HG03439 (cell line): ENCODE measurements around the gene ATP6V0B.

ENCODE experiments used
- ATAC-seq: cut with Tn5 transposase; IDR thresholded peaks from one replicate; pipeline ENCODE4 v1.9.1; 2021; ENCODE audit warnings: mild to moderate bottlenecking, moderate library complexity; ENCODE audit not compliant: unreplicated experiment

ATP6V0B gene

GRCh38 chr1:43999455-43999854, 24.7 kb downstream of the ATP6V0B start:
- ATAC-seq = no peak

DNA sequence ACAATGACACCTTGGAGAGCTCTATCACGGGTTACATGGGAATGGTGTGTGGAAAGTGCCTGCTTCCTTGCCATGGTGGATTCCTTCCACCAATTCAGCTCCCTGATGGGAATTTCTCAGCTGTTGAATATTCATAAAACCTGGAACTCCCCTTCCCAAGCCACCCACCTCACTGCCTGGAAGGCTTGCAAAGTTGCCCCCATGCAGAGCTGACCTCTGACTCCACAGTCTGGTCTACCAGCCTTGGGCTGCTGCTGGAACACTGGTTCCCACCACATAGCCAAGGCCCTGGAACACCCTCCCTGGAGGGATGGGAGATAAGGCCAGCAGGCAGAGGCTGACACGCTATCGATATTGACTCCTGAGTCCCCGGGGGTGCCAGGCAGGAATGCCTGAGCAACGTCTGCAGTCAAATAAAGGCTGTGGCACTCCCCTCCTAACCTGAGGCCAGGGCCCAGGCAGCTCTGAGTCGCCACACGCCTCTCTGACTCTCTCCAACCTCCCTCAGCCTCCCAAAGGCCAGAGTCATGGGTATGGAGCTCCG, 25.4 kb downstream of the ATP6V0B start:
- ATAC-seq = no peak

GRCh38 chr1:44002165-44002564, 27.4 kb downstream of the ATP6V0B start:
- ATAC-seq = no peak

- no peak for ATAC-seq
These were observed 27.9 kb downstream of the ATP6V0B start for GRCh38 chr1:44002606-44003157.

DNA sequence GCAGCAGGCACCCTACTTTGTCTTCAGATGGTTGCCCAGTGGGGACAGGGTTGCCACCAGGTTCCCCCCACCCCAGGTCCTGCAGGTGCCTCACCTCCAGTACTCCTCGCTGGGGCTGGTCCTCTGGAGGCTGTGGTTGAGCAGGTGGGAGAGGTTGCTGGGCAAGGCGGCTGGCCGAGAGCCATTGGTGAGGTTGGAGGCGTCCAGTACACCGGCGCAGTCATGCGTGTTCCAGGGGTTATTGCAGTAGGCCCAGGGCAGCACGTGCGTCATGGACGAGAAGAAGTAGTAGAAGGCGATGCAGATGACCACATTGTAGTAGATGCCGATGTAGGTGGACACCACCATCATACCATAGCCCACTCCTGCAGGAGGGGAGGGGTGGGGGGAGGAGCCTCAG, 33.5 kb downstream of the ATP6V0B start:
- no peak for ATAC-seq

GRCh38 chr1:44010935-44011471, 36.2 kb downstream of the ATP6V0B start:
- ATAC-seq = no peak

GRCh38 chr1:44012404-44012803, 37.6 kb downstream of the ATP6V0B start:
- no peak for ATAC-seq

GRCh38 chr1:44012941-44013609, 38.3 kb downstream of the ATP6V0B start:
- ATAC-seq = no peak

GRCh38 chr1:44013949-44014348, 39.2 kb downstream of the ATP6V0B start:
- ATAC-seq = no peak

GRCh38 chr1:44014365-44015104, 39.8 kb downstream of the ATP6V0B start:
- ATAC-seq = no peak

- no peak for ATAC-seq
These were observed 40.4 kb downstream of the ATP6V0B start for GRCh38 chr1:44015206-44015605.

DNA sequence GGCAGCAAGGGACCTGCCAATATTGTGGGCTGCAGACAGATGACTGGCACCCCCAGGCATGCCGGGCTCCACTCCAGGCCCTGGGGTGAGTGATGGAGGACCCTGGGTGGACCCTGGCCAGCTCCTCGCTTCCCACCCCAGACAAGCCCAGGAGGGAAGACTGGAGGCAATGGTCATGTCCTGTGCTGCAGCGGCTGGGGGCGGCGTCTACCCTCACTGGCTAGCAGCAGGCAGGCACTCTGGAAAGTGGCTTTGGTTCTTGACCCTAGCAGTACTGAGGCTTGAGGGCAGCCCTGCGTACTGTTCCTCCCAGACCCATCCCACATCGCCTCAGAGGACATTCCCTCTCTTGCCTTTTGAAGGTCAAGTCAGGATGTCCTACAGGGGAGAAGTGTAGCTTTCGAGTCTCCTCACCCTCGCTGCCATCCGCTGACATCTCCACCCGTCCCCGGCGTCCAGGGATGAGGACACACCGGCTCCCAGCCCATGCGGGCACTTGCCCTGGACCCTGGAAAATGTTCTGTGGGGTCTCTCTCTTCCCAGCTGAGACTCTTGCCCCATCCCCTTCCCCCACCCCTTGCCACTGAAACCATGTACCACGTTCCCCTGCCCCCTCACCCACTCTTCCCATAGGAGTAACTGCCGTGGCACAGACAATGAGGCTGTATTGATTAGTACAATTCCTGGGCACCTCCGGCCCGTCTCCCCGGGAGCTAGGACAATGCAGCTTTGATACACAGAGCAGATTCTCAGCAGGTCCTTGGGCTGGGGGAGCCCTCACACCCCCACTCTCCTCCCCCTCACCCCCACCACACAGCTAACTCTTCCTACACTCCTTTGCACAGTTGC, 41.5 kb downstream of the ATP6V0B start:
- ATAC-seq = no peak

DNA sequence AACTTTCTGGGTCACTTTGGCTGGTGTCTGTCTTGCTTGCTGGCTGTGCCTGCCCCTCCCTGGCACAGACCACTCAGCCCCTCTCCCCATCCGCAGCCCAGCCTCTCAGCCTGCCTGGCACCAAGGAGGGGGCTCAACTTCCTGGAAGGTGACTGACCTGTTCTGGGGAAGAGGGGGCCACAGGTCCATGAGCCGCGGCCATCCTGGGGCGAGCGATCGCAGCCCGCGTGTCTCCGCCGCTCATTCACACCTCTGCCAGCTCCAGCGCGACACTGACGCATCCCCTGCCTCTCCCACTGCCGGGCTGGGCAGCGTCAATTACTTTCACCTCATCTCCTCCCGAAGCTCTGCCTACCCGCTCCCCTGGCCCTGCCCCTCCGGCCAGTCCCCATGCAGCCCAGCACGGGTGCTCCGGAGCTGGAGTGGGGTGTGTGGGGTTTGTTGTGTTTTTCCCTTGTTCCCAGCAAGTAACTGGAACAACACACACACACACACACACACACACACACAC, 42.2 kb downstream of the ATP6V0B start:
- ATAC-seq = no peak

GRCh38 chr1:44019466-44019948, 44.7 kb downstream of the ATP6V0B start:
- no peak for ATAC-seq

DNA sequence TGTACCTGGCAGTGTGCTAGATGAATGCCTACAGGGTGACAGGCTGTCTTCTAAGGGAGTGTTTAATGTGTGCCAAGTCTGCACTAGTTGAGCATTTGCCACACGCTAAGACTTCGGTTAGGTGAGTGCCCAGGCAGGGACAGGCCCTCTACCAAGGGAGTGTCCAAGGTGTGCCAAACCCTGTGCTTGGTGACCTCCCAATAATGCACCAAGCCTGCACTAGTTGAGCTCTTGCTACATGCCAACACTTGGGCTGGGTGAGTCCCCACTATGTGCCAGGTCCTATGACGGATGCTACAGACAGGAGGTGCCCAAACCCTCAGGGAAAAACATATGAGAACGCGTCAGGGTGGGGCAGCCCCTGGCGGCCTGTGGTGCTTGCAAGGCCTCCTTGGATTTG, 45.7 kb downstream of the ATP6V0B start:
- ATAC-seq = no peak

DNA sequence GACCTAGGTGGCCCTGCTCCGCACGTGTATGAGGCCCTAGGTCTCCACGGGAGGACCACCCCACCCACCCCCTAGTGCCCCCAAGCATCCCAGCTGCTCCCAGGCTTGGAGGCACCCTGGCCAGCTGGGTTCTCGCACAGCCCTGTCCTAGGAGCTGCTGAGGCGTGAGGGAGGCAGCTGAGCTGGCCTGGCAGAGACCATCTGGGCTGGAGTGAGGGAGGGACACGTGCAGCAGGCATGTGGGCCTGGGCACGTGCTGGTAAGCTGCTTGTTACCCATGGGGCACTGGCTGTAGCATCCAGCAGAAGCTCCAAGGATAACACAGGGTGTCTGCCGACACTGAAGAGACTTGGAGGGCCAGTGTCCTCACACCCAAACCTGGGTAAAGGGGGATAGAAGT, 46.4 kb downstream of the ATP6V0B start:
- no peak for ATAC-seq

- ATAC-seq = no peak
These were observed 47.0 kb downstream of the ATP6V0B start for GRCh38 chr1:44021581-44022321.

GRCh38 chr1:44024031-44024902, 49.5 kb downstream of the ATP6V0B start:
- no peak for ATAC-seq
